GM18867 (cell line): Measurements from ENCODE around the gene FIP1L1.
"Not testable (repeated sequence)": the region's sequence is repeated elsewhere in the genome, so short reads cannot be mapped to it uniquely, and the experiment has no call there.

ENCODE experiments used
- ATAC-seq: cut with Tn5 transposase; IDR thresholded peaks from one replicate; pipeline ENCODE4 v1.9.1; 2021; ENCODE audit warnings: mild to moderate bottlenecking, moderate library complexity; ENCODE audit not compliant: unreplicated experiment

The FIP1L1 gene, protein sequence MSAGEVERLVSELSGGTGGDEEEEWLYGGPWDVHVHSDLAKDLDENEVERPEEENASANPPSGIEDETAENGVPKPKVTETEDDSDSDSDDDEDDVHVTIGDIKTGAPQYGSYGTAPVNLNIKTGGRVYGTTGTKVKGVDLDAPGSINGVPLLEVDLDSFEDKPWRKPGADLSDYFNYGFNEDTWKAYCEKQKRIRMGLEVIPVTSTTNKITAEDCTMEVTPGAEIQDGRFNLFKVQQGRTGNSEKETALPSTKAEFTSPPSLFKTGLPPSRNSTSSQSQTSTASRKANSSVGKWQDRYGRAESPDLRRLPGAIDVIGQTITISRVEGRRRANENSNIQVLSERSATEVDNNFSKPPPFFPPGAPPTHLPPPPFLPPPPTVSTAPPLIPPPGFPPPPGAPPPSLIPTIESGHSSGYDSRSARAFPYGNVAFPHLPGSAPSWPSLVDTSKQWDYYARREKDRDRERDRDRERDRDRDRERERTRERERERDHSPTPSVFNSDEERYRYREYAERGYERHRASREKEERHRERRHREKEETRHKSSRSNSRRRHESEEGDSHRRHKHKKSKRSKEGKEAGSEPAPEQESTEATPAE

GRCh38 chr4:53377319-53378170 is at the start of gene FIP1L1:
Gene FIP1L1 (plus strand): TSS chr4:53377641. CDS start chr4:53377839, 198 bp downstream.
- peak; percentile 87 for ATAC-seq

GRCh38 chr4:53334916-53335315 is 42.5 kb upstream of the FIP1L1 start:
- ATAC-seq = not testable (repeated sequence)

GRCh38 chr4:53340145-53340544 is 37.3 kb upstream of the FIP1L1 start:
- not testable (repeated sequence) for ATAC-seq

- not testable (repeated sequence) for ATAC-seq
These were observed 31.0 kb upstream of the FIP1L1 start for GRCh38 chr4:53346392-53346791.

DNA sequence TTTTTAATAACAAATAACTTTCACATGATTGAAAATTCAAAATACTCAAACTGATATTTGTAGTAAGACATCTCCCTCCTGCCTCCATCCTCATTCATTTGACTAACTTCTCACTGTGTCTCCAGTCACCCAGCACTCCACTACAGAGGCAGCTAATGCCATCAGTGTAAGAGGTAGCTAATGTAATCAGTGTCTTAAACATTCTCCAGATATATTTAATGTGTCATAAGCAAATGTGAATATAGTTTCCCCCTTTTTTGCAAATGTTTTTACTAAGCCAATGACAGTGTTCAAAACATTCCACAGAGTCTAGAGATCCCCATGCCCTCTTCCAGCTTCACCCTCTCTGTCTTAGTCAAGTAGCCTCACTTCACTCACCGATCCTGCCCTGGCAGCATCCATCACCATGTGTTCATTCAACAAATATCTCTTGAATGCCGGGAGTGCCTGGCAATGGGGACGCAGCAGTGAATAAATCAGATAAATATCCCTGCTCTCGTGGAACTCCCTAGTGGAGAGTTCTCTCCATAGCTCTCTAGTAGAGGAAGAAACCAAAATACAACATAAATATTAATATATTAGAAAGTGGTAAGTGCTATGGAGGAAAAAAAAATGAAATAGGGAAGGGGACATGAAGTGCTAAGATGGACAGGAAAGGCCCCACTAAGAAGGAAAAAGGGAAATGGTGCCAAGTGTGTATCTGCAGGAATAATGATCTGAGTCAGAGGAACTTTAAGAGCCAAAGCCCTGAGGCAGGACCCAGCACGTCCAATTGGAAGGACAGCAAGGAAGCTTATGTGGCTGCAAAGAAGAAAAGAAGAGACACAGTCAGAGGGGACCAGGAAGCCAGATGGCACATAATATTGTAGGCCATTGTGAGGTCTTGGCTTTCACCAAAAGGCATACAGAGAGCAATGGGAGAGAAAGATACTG is 30.3 kb upstream of the FIP1L1 start:
- ATAC-seq = no peak

- no peak for ATAC-seq
These were observed 29.4 kb upstream of the FIP1L1 start for GRCh38 chr4:53348046-53348445.

GRCh38 chr4:53349091-53349491 is 28.4 kb upstream of the FIP1L1 start:
- no peak for ATAC-seq

DNA sequence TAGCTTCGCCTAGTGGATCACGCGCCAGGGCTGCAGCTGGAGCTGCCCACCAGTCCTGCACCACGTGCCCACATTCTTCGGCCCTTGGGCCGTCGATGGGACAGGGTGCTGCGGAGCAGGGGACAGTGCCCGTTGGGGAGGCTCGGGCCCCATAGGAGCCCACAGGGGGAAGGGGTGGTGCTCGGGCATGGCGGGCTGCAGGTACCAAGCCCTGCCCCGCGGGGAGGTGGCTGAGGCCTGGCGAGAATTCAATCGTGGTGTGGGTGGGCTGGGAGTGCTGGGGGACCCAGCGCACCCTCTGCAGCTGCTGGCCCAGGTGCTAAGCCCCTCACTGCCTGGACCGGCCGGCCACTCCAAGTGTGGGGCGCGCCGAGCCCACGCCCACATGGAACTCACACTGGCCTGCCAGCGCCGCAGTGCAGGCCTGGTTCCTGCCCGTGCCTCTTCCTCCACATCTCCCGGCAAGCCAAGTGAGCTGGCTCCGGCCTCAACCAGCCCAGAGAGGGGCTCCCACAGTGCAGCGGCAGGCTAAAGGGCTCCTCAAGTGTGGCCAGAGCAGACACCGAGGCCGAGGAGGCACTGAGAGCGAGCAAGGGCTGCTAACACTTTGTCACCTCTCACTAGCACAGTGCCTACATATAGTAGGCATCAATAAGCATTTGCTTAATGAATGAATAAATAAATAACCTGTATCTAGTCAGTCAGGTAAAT is 23.3 kb upstream of the FIP1L1 start:
- ATAC-seq = no peak

GRCh38 chr4:53355930-53356521 is 21.4 kb upstream of the FIP1L1 start:
- no peak for ATAC-seq

- ATAC-seq = no peak
These were observed 16.0 kb upstream of the FIP1L1 start for GRCh38 chr4:53361451-53361850.

DNA sequence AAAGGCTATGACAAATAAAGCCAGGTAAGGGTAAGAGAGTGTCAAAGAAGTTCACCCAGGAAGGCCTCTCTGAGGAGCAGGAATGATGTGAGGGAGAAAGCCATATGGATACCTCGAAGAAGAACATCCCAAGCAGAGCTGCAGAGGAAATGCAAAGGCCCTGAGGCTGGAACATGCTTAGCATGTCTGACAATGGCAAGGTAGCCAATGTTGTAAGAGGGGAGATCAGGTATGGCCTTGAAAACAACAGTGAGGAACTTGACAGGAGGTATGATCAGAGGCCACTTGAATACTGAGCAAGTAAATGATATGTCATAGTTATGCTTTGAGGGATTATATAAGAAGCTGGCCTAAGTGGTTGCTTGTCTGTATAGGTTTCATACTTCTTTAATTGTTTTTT is 15.3 kb upstream of the FIP1L1 start:
- no peak for ATAC-seq

DNA sequence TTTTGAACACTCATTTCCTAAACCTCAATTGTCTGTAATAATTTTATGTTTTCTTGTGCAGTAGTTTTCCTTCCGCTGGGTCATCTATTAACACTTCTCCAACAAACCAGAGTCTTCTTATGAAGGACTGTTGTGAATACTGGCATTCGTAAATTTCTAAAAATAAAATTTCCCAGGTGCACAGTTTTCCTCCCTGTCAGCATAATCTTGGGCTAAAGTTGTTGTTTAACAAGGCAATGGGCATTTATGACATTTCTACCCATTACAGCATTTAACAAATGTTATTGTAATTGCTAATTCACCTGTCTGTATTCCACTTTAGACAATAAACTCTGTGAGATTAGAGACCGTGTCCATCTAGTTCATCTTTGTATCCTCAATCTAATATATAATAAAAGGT is 12.8 kb upstream of the FIP1L1 start:
- ATAC-seq = no peak

GRCh38 chr4:53365121-53365485 is 12.3 kb upstream of the FIP1L1 start:
- peak; percentile 12 for ATAC-seq

- ATAC-seq = peak; percentile 98
These were observed 11.7 kb upstream of the FIP1L1 start, which contains the start of gene SCFD2 for GRCh38 chr4:53365486-53366300. Gene SCFD2 (minus strand): TSS chr4:53366061.

- peak; percentile 26 for ATAC-seq
These were observed 11.1 kb upstream of the FIP1L1 start for GRCh38 chr4:53366301-53366716.

DNA sequence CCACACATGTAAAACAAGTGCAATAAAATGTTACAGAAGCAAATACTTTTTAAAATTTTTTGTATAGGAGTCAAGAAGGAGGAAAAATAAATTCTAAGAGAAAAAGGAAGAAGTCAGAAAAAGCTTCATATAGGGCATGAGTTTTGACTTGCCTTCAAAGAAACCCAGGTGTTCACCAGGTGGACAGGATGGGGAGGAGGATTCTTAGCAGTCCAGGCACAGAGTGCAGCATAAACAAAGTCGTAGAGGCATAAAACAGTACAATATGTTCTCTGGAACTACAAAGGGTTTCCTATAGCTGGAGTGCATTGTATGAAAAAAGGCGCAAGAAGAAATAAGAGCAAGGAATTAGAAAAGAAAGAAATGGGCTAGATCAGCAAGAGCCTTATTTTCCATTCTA is 9.7 kb upstream of the FIP1L1 start:
- ATAC-seq = no peak

GRCh38 chr4:53371049-53371448 is 6.4 kb upstream of the FIP1L1 start:
- ATAC-seq = no peak

DNA sequence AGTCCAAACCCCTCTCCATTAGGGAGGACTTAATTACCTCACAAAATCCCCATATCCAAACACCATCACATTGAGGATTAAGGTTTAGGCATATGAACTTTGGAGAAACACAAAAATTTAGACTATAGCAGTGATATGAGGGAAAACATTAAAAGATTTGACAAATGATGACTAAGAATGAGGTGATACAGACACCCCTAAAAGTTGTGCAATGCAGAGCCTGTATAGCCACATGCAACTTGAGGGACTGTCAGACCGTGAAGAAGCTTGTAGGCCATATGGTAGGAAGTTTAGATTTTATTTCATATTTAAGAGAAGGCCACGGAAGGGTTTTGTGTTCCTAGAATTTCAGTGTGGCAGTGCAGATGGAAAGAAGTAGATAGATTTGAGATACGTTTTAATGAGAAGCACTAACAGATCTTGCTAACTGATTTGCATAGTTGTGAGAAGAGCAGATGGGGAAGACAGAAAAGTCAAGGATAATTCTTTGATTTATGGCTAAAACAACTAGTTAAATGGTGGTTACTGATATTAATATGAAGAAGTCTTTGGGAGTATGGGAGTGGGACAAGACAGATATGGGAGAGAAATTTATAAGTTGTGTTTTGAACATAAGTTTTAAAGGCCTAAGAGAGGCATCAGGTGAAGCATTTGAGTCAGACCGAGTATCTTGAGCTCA is 5.5 kb upstream of the FIP1L1 start:
- ATAC-seq = no peak
